ENCODE results near the gene B3GALT5. TPM values are rescaled to one million over a fixed set of nuclear protein-coding genes. Genes with fewer than 3 reads are reported as not detected.

B3GALT5 gene
- 0.07 TPM for polyA plus RNA-seq (2013, experiment 1 of 2)
- polyA plus RNA-seq (2013, experiment 2 of 2), result 0.07 TPM

GRCh38 chr21:39612233-39613040 lies at the start of gene B3GALT5:
B3GALT5 (plus strand) TSS chr21:39612940; CDS start chr21:39660560, 47,620 bp downstream.
- Histone ChIP-seq H3K36me3 (ENCODE audit: control insufficient read depth in 1 of 2, insufficient read depth in 2 of 2, low read depth in 1 of 2, low read length in 2 of 2) (peaks cover 0 to 4% of the 10 kb centered on the region in 2 experiments), H2AK5ac (ENCODE audit: low read length, severe bottlenecking) (peak within 1 kb of the TSS; percentile 8), H3K4ac (ENCODE audit: low read depth in 1 of 2, low read length in 2 of 2) (no peak within 1 kb of the TSS), H3K9me3 (ENCODE audit: control insufficient read depth, low read length) (no peaks in the 10 kb centered on the region), H4K91ac (ENCODE audit: low read length) (no peak within 1 kb of the TSS), H3K4me3 (ENCODE audit: insufficient read depth in 1 of 2, low read depth in 1 of 2, low read length in 2 of 2) (peak within 1 kb of the TSS; percentile 51 to 73), H3K23ac (ENCODE audit: low read length in 2 of 2) (no peak within 1 kb of the TSS), H2BK12ac (ENCODE audit: low read length in 2 of 2) (no peak within 1 kb of the TSS), H3K9ac (ENCODE audit: low read length) (no peak within 1 kb of the TSS), H3K14ac (ENCODE audit: low read length in 2 of 2) (no peak within 1 kb of the TSS), H2BK15ac (ENCODE audit: low read depth, poor library complexity, severe bottlenecking) (no peak within 1 kb of the TSS), H4K8ac (ENCODE audit: low read length) (no peak within 1 kb of the TSS), H3K27ac (ENCODE audit: low read length, poor library complexity, severe bottlenecking) (peak within 1 kb of the TSS; percentile 46), H2AFZ (ENCODE audit: low read depth, low read length) (no peak within 1 kb of the TSS), H2BK5ac (ENCODE audit: low read depth, low read length, poor library complexity, severe bottlenecking) (peak within 1 kb of the TSS; percentile 77), H3K79me1 (replicated peaks; ENCODE audit: low read length, poor library complexity, severe bottlenecking) (peaks cover 19% of the 10 kb centered on the region), H3K18ac (ENCODE audit: low read depth in 1 of 2, low read length in 2 of 2) (no peak within 1 kb of the TSS), H2BK120ac (ENCODE audit: low read depth, low read length) (no peak within 1 kb of the TSS), H3K4me1 (ENCODE audit: control insufficient read depth, insufficient read depth, low read depth, low read length) (peaks cover 18% of the 10 kb centered on the region), H3K27me3 (ENCODE audit: control insufficient read depth in 1 of 2, insufficient read depth in 1 of 2, low read length in 2 of 2) (peaks cover 0 to 63% of the 10 kb centered on the region in 2 experiments), H3K4me2 (ENCODE audit: low read length, poor library complexity, severe bottlenecking) (peak within 1 kb of the TSS; percentile 93)
- peak; percentile 22 for DNase-seq
- 4% methylated on average over 61 of the region's 63 CpGs for WGBS

- Histone ChIP-seq H3K27ac (ENCODE audit: low read length, poor library complexity, severe bottlenecking) (no peak overlapping the region), H2AFZ (ENCODE audit: low read depth, low read length) (no peak overlapping the region), H3K23ac (ENCODE audit: low read length in 2 of 2) (no peak overlapping the region), H2BK5ac (ENCODE audit: low read depth, low read length, poor library complexity, severe bottlenecking) (no peak overlapping the region), H2BK120ac (ENCODE audit: low read depth, low read length) (no peak overlapping the region), H2BK15ac (ENCODE audit: low read depth, poor library complexity, severe bottlenecking) (no peak overlapping the region), H3K4me1 (ENCODE audit: control insufficient read depth, insufficient read depth, low read depth, low read length) (no peaks in the 10 kb centered on the region), H4K91ac (ENCODE audit: low read length) (no peak overlapping the region), H3K4me2 (ENCODE audit: low read length, poor library complexity, severe bottlenecking) (no peak overlapping the region), H3K36me3 (ENCODE audit: control insufficient read depth in 1 of 2, insufficient read depth in 2 of 2, low read depth in 1 of 2, low read length in 2 of 2) (no peaks in the 10 kb centered on the region), H2BK12ac (ENCODE audit: low read length in 2 of 2) (no peak overlapping the region), H2AK5ac (ENCODE audit: low read length, severe bottlenecking) (no peak overlapping the region), H3K4ac (ENCODE audit: low read depth in 1 of 2, low read length in 2 of 2) (no peak overlapping the region), H3K27me3 (ENCODE audit: control insufficient read depth in 1 of 2, insufficient read depth in 1 of 2, low read length in 2 of 2) (peaks cover 15 to 21% of the 10 kb centered on the region in 2 experiments), H3K4me3 (ENCODE audit: insufficient read depth in 1 of 2, low read depth in 1 of 2, low read length in 2 of 2) (no peak overlapping the region), H3K18ac (ENCODE audit: low read depth in 1 of 2, low read length in 2 of 2) (no peak overlapping the region), H3K14ac (ENCODE audit: low read length in 2 of 2) (no peak overlapping the region), H3K9me3 (ENCODE audit: control insufficient read depth, low read length) (no peaks in the 10 kb centered on the region), H4K8ac (ENCODE audit: low read length) (no peak overlapping the region), H3K9ac (ENCODE audit: low read length) (no peak overlapping the region), H3K79me1 (replicated peaks; ENCODE audit: low read length, poor library complexity, severe bottlenecking) (no peaks in the 10 kb centered on the region)
- WGBS, result 67% methylated on average over 1 of the region's 3 CpGs
- no peak for DNase-seq
Observed at GRCh38 chr21:39564200-39564599, 48.5 kb upstream of the B3GALT5 start.

GRCh38 chr21:39567180-39567972 lies 45.4 kb upstream of the B3GALT5 start:
- no peak overlapping the region for H4K8ac ChIP-seq (ENCODE audit: low read length)
- no peaks in the 10 kb centered on the region for H3K79me1 ChIP-seq (replicated peaks; ENCODE audit: low read length, poor library complexity, severe bottlenecking)
- WGBS, result 83% methylated on average over 18 of the region's 18 CpGs
- H3K9me3 ChIP-seq (ENCODE audit: control insufficient read depth, low read length), result no peaks in the 10 kb centered on the region
- H3K23ac ChIP-seq (ENCODE audit: low read length in 2 of 2), result no peak overlapping the region
- no peak overlapping the region for H3K14ac ChIP-seq (ENCODE audit: low read length in 2 of 2)
- DNase-seq, result no peak
- H3K4me1 ChIP-seq (ENCODE audit: control insufficient read depth, insufficient read depth, low read depth, low read length), result no peaks in the 10 kb centered on the region
- H3K18ac ChIP-seq (ENCODE audit: low read depth in 1 of 2, low read length in 2 of 2), result no peak overlapping the region
- H3K4me3 ChIP-seq (ENCODE audit: insufficient read depth in 1 of 2, low read depth in 1 of 2, low read length in 2 of 2), result no peak overlapping the region
- no peak overlapping the region for H2BK15ac ChIP-seq (ENCODE audit: low read depth, poor library complexity, severe bottlenecking)
- no peak overlapping the region for H4K91ac ChIP-seq (ENCODE audit: low read length)
- H3K9ac ChIP-seq (ENCODE audit: low read length), result no peak overlapping the region
- H3K27me3 ChIP-seq (ENCODE audit: control insufficient read depth in 1 of 2, insufficient read depth in 1 of 2, low read length in 2 of 2), result peaks cover 14 to 19% of the 10 kb centered on the region in 2 experiments
- no peak overlapping the region for H2BK120ac ChIP-seq (ENCODE audit: low read depth, low read length)
- H3K4me2 ChIP-seq (ENCODE audit: low read length, poor library complexity, severe bottlenecking), result no peak overlapping the region
- no peak overlapping the region for H3K4ac ChIP-seq (ENCODE audit: low read depth in 1 of 2, low read length in 2 of 2)
- no peak overlapping the region for H2AFZ ChIP-seq (ENCODE audit: low read depth, low read length)
- no peak overlapping the region for H2AK5ac ChIP-seq (ENCODE audit: low read length, severe bottlenecking)
- H2BK5ac ChIP-seq (ENCODE audit: low read depth, low read length, poor library complexity, severe bottlenecking), result no peak overlapping the region
- no peaks in the 10 kb centered on the region for H3K36me3 ChIP-seq (ENCODE audit: control insufficient read depth in 1 of 2, insufficient read depth in 2 of 2, low read depth in 1 of 2, low read length in 2 of 2)
- no peak overlapping the region for H3K27ac ChIP-seq (ENCODE audit: low read length, poor library complexity, severe bottlenecking)
- no peak overlapping the region for H2BK12ac ChIP-seq (ENCODE audit: low read length in 2 of 2)

- no peak overlapping the region for H2BK12ac ChIP-seq (ENCODE audit: low read length in 2 of 2)
- WGBS, result 68% methylated on average over 8 of the region's 8 CpGs
- H3K9ac ChIP-seq (ENCODE audit: low read length), result no peak overlapping the region
- H3K27ac ChIP-seq (ENCODE audit: low read length, poor library complexity, severe bottlenecking), result no peak overlapping the region
- H3K14ac ChIP-seq (ENCODE audit: low read length in 2 of 2), result no peak overlapping the region
- H2AFZ ChIP-seq (ENCODE audit: low read depth, low read length), result no peak overlapping the region
- H3K18ac ChIP-seq (ENCODE audit: low read depth in 1 of 2, low read length in 2 of 2), result no peak overlapping the region
- H4K8ac ChIP-seq (ENCODE audit: low read length), result no peak overlapping the region
- no peaks in the 10 kb centered on the region for H3K36me3 ChIP-seq (ENCODE audit: control insufficient read depth in 1 of 2, insufficient read depth in 2 of 2, low read depth in 1 of 2, low read length in 2 of 2)
- no peak overlapping the region for H2BK15ac ChIP-seq (ENCODE audit: low read depth, poor library complexity, severe bottlenecking)
- H2AK5ac ChIP-seq (ENCODE audit: low read length, severe bottlenecking), result no peak overlapping the region
- H3K4me3 ChIP-seq (ENCODE audit: insufficient read depth in 1 of 2, low read depth in 1 of 2, low read length in 2 of 2), result no peak overlapping the region
- no peaks in the 10 kb centered on the region for H3K9me3 ChIP-seq (ENCODE audit: control insufficient read depth, low read length)
- no peak overlapping the region for H2BK5ac ChIP-seq (ENCODE audit: low read depth, low read length, poor library complexity, severe bottlenecking)
- H3K23ac ChIP-seq (ENCODE audit: low read length in 2 of 2), result no peak overlapping the region
- no peak overlapping the region for H2BK120ac ChIP-seq (ENCODE audit: low read depth, low read length)
- peaks cover 9 to 19% of the 10 kb centered on the region in 2 experiments for H3K27me3 ChIP-seq (ENCODE audit: control insufficient read depth in 1 of 2, insufficient read depth in 1 of 2, low read length in 2 of 2)
- H3K4ac ChIP-seq (ENCODE audit: low read depth in 1 of 2, low read length in 2 of 2), result no peak overlapping the region
- H3K4me1 ChIP-seq (ENCODE audit: control insufficient read depth, insufficient read depth, low read depth, low read length), result no peaks in the 10 kb centered on the region
- no peak overlapping the region for H4K91ac ChIP-seq (ENCODE audit: low read length)
- H3K79me1 ChIP-seq (replicated peaks; ENCODE audit: low read length, poor library complexity, severe bottlenecking), result no peaks in the 10 kb centered on the region
- H3K4me2 ChIP-seq (ENCODE audit: low read length, poor library complexity, severe bottlenecking), result no peak overlapping the region
- DNase-seq, result no peak
Observed at GRCh38 chr21:39568361-39568760, 44.4 kb upstream of the B3GALT5 start.

Measured in mesenchymal stem cell (in vitro differentiated cells and primary cell).